B cell (primary cell): ENCODE measurements around the gene BAG3. TPM values are rescaled to one million over a fixed set of nuclear protein-coding genes. Genes with fewer than 3 reads are reported as not detected.

Experiments used
- ATAC-seq: fragments of 200-7000 bp; cut with Tn5 transposase; one replicate; pipeline ENCODE4 v1.10.0; 2021; ENCODE audit warnings: low read depth, mild to moderate bottlenecking, moderate number of reproducible peaks, moderate library complexity
- CTCF ChIA-PET: fragments of 350-600 bp; sonication (Branson Sonifier 250); formaldehyde crosslinking; loops from one replicate; lab custom pipeline; 2021; ENCODE audit warnings: antibody characterized with exemption, inconsistent platforms; lab: Charles Lee
- POLR2A ChIA-PET: fragments of 350-600 bp; sonication (Branson Sonifier 250); formaldehyde crosslinking; loops from one replicate; lab custom pipeline; 2021; ENCODE audit warnings: antibody characterized with exemption; lab: Charles Lee
- DNase-seq: peaks from one replicate; pipeline ENCODE4 v3.0.0; 2013
- H2AFZ ChIP-seq: 2 replicates; pipeline ENCODE4 v1.6.1; 2012; ENCODE audit warnings: mild to moderate bottlenecking, low read depth, low read length; ENCODE audit not compliant: insufficient read depth, poor library complexity, severe bottlenecking
- H3K27ac ChIP-seq, 2 donors: 1 replicate in 1 of 2; 2 replicates in 1 of 2; pipeline ENCODE4 v1.5.1; 2012 to 2013; ENCODE audit warnings: low read length in 2 of 2, mild to moderate bottlenecking in 2 of 2, moderate library complexity in 1 of 2
- H3K27me3 ChIP-seq, 4 experiments: fragments of 200-600 bp in 1 of 4; sonication (generic) in 1 of 4; replicated peaks in 1 of 4; 1 replicate in 2 of 4; 2 replicates in 2 of 4; pipeline versions ENCODE4 v1.6.1 to v1.7.0; 2013 to 2016; ENCODE audit warnings: low read length in 3 of 4, mild to moderate bottlenecking in 2 of 4, mixed read lengths in 1 of 4, moderate library complexity in 1 of 4; ENCODE audit not compliant: insufficient read depth in 4 of 4, control insufficient read depth in 3 of 4; ENCODE audit errors: control extremely low read depth in 1 of 4
- H3K36me3 ChIP-seq, 2 experiments: replicated peaks in 1 of 2; 1 replicate in 1 of 2; 2 replicates in 1 of 2; pipeline versions ENCODE4 v1.6.1 to v1.7.1; 2013; ENCODE audit warnings: low read length in 1 of 2; ENCODE audit not compliant: insufficient read depth in 2 of 2, control insufficient read depth in 1 of 2; ENCODE audit errors: control extremely low read depth in 1 of 2, extremely low read depth in 1 of 2
- H3K4me1 ChIP-seq, 2 donors: fragments of 200-600 bp in 1 of 2; sonication (generic) in 1 of 2; 1 replicate in 1 of 2; 2 replicates in 1 of 2; pipeline versions ENCODE4 v1.5.1 to v1.6.1; 2013 to 2017; ENCODE audit warnings: low read length in 2 of 2; ENCODE audit not compliant: control insufficient read depth in 2 of 2, insufficient read depth in 2 of 2
- H3K4me2 ChIP-seq: replicated peaks from 2 replicates; pipeline ENCODE3; 2012; ENCODE audit warnings: mild to moderate bottlenecking, low read depth, low read length; ENCODE audit not compliant: poor library complexity, severe bottlenecking
- H3K4me3 ChIP-seq, 5 experiments: fragments of 200-600 bp in 1 of 5; sonication (generic) in 1 of 5; 1 replicate in 3 of 5; 2 replicates in 2 of 5; pipeline versions ENCODE4 v1.5.1 to v1.7.0; 2011 to 2016; ENCODE audit warnings: low read length in 4 of 5, mild to moderate bottlenecking in 4 of 5, low read depth in 2 of 5, control low read depth in 1 of 5, moderate library complexity in 1 of 5; ENCODE audit not compliant: insufficient read depth in 1 of 5; ENCODE audit errors: control extremely low read depth in 1 of 5, extremely low read depth in 1 of 5
- H3K79me2 ChIP-seq: fragments of 200-600 bp; sonication (generic); one replicate; pipeline ENCODE4 v1.6.0; 2016; ENCODE audit warnings: low read length; ENCODE audit not compliant: control insufficient read depth, insufficient read depth
- H3K9ac ChIP-seq: fragments of 200-600 bp; sonication (generic); 2 replicates; pipeline ENCODE4 v1.6.1; 2017; ENCODE audit warnings: mild to moderate bottlenecking, low read length, moderate library complexity
- H3K9me3 ChIP-seq, 3 donors: one replicate each; pipeline versions ENCODE4 v1.6.1 to v1.7.1; 2013; ENCODE audit warnings: low read length in 2 of 3; ENCODE audit not compliant: control insufficient read depth in 2 of 3, insufficient read depth in 1 of 3; ENCODE audit errors: control extremely low read depth in 1 of 3
- H4K20me1 ChIP-seq: 2 replicates; pipeline ENCODE4 v1.6.0; 2012; ENCODE audit warnings: mild to moderate bottlenecking, low read length; ENCODE audit not compliant: insufficient read depth, control insufficient read depth, poor library complexity, severe bottlenecking
- H3K27ac Mint-ChIP-seq: one replicate; pipeline ENCODE4 v1.8.0; 2021; ENCODE audit warnings: mixed read lengths
- H3K27me3 Mint-ChIP-seq: one replicate; pipeline ENCODE4 v1.8.0; 2021; ENCODE audit warnings: mixed read lengths
- H3K4me1 Mint-ChIP-seq: one replicate; pipeline ENCODE4 v1.8.0; 2021; ENCODE audit warnings: mixed read lengths
- H3K4me3 Mint-ChIP-seq: one replicate; pipeline ENCODE4 v1.8.0; 2021; ENCODE audit warnings: mixed read lengths
- H3K9me3 Mint-ChIP-seq: one replicate; pipeline ENCODE4 v1.8.0; 2022; ENCODE audit warnings: mixed read lengths; ENCODE audit not compliant: insufficient read depth
- EZH2 ChIP-seq: IDR thresholded peaks from 2 replicates; pipeline ENCODE4 v1.6.1; 2012; ENCODE audit warnings: borderline replicate concordance, low read depth, mild to moderate bottlenecking, moderate library complexity, low read length; ENCODE audit not compliant: insufficient read depth, poor library complexity, severe bottlenecking
- WGBS: methylation state at CpG from one replicate; pipeline ENCODE4 v1.1.5; 2013; ENCODE audit warnings: missing lambda C conversion rate; ENCODE audit not compliant: insufficient coverage; 5-methylcytosine and 5-hydroxymethylcytosine counted together
- intact Hi-C: fragments of 100-400 bp; cut with micrococcal nuclease; formaldehyde crosslinking; loops from one replicate; pipeline ENCODE4 v1.10.0; 2022
- polyA plus RNA-seq: library from polyadenylated mRNA; depleted of rRNA; stranded (reverse); fragments of >200 nt; gene quantifications from 2 replicates; pipeline ENCODE4 v1.2.3, GENCODE V29; 2012
- total RNA-seq, 2 donors: library from RNA; stranded (reverse); fragments of 120-200 nt in 1 of 2; gene quantifications; 1 replicate in 1 of 2; 2 replicates in 1 of 2; pipeline versions ENCODE4 v1.2.3 to v1.2.4, GENCODE V29; 2013 to 2022
- TF ChIP-seq, protein P1 (sequence below): fragments of 200-600 bp; IDR thresholded peaks from one replicate; pipeline ENCODE4 v1.8.0; 2022; ENCODE audit warnings: antibody characterized with exemption, mild to moderate bottlenecking

The BAG3 gene
- total and polyA plus RNA-seq, 2 donors (not counting 1 experiment from before 2014, with no cell fraction given): 3.9 to 7.4 TPM

- intact Hi-C loops: loop anchor here (5.0 kb wide), 2 partner anchors 36 to 234 kb away; partner anchors contain the start of gene BAG3
- H3K4me3 ChIP-seq: no peak overlapping the region
- ChIA-PET POLR2A (interaction anchor here (0.8 to 2.2 kb wide), 3 partner anchors 9 to 171 kb away, joined by 3 to 16 read pairs (median 3); no protein-coding TSS in a partner anchor), CTCF (interaction anchor here (1.2 to 8.0 kb wide), 25 partner anchors 10 to 649 kb away, joined by 3 to 153 read pairs (median 8); partner anchors contain the start of genes BAG3, INPP5F and MCMBP)
- H3K4me1 ChIP-seq: peaks cover 20 to 32% of the 10 kb centered on the region in 2 donors
- DNase-seq (peak; percentile 62), ATAC-seq (peak; percentile 62)
- no peaks in the 10 kb centered on the region for H3K9me3 ChIP-seq
- no peak for TF ChIP-seq EZH2
- TF ChIP-seq, protein P1, sequence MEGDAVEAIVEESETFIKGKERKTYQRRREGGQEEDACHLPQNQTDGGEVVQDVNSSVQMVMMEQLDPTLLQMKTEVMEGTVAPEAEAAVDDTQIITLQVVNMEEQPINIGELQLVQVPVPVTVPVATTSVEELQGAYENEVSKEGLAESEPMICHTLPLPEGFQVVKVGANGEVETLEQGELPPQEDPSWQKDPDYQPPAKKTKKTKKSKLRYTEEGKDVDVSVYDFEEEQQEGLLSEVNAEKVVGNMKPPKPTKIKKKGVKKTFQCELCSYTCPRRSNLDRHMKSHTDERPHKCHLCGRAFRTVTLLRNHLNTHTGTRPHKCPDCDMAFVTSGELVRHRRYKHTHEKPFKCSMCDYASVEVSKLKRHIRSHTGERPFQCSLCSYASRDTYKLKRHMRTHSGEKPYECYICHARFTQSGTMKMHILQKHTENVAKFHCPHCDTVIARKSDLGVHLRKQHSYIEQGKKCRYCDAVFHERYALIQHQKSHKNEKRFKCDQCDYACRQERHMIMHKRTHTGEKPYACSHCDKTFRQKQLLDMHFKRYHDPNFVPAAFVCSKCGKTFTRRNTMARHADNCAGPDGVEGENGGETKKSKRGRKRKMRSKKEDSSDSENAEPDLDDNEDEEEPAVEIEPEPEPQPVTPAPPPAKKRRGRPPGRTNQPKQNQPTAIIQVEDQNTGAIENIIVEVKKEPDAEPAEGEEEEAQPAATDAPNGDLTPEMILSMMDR: peak; percentile 41
- H3K9ac ChIP-seq: no peak overlapping the region
- H3K4me2 ChIP-seq: no peak overlapping the region
- Mint-ChIP-seq H3K4me3 (no peak overlapping the region), H3K4me1 (peaks cover 38% of the 10 kb centered on the region), H3K9me3 (no peaks in the 10 kb centered on the region), H3K27ac (peak overlapping the region; percentile 43), H3K27me3 (no peaks in the 10 kb centered on the region)
- WGBS: 90% methylated on average over 4 of the region's 4 CpGs
- H3K36me3 ChIP-seq: no peaks in the 10 kb centered on the region
- no peak overlapping the region for H3K27ac ChIP-seq
- no peaks in the 10 kb centered on the region for H3K79me2 ChIP-seq
- H3K27me3 ChIP-seq: no peaks in the 10 kb centered on the region
- H4K20me1 ChIP-seq: no peaks in the 10 kb centered on the region
- no peak overlapping the region for H2AFZ ChIP-seq
Measured at GRCh38 chr10:119688033-119688508, 36.9 kb downstream of the BAG3 start.

DNA sequence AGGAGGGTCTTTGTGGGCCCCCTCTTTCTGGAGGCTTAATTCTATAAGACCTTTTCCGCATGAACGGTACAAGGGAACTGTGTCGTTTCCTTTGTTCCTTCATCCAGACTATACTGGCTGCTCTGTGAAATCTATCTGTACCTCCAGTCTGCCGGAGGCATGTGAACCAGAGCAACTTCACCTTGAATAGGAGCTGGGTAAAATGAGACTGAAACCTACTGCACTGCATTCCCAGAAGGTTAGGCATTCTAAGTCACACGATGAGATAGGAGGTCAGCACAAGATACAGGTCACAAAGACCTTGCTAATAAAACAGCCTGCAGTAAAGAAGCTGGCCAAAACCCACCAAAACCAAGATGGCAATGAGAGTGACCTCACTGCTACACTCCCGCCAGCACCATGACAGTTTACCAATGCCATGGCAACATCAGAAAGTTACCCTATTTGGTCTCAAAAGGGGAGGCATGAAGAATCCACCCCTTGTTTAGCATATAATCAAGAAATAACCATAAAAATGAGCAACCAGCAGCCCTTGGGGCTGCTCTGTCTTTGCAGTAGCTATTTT, 37.9 kb downstream of the BAG3 start:
- ATAC-seq: no peak
- TF ChIP-seq, protein P1: no peak
- TF ChIP-seq EZH2: no peak
- Mint-ChIP-seq H3K4me1 (peaks cover 48% of the 10 kb centered on the region), H3K9me3 (no peaks in the 10 kb centered on the region), H3K27me3 (no peaks in the 10 kb centered on the region), H3K4me3 (no peak overlapping the region), H3K27ac (no peak overlapping the region)
- Histone ChIP-seq H3K4me2 (no peak overlapping the region), H3K4me3 (no peak overlapping the region), H3K79me2 (no peaks in the 10 kb centered on the region), H2AFZ (no peak overlapping the region), H3K9ac (no peak overlapping the region), H3K4me1 (peaks cover 28 to 41% of the 10 kb centered on the region in 2 donors), H3K27ac (no peak overlapping the region), H4K20me1 (no peaks in the 10 kb centered on the region), H3K36me3 (no peaks in the 10 kb centered on the region), H3K9me3 (no peaks in the 10 kb centered on the region), H3K27me3 (no peaks in the 10 kb centered on the region)
- no peak for DNase-seq
- ChIA-PET CTCF (interaction anchor here (1.2 to 6.6 kb wide), 10 partner anchors 9 to 184 kb away, joined by 3 to 99 read pairs (median 34); partner anchors contain the start of genes INPP5F and MCMBP), POLR2A (interaction anchor here (0.6 to 1.3 kb wide), 4 partner anchors 8 to 170 kb away, joined by 3 to 7 read pairs (median 3); no protein-coding TSS in a partner anchor)
- intact Hi-C loops: loop anchor here (5.0 kb wide), 2 partner anchors 37 to 233 kb away; partner anchors contain the start of gene BAG3
- 96% methylated on average over 4 of the region's 6 CpGs for WGBS
